ENCODE results near the gene LMAN1L. TPM values are rescaled to one million over a fixed set of nuclear protein-coding genes. Genes with fewer than 3 reads are reported as not detected.

Gene LMAN1L
- total and polyA plus RNA-seq, 4 donors = 0.11 to 0.31 TPM; not detected in 2

DNA sequence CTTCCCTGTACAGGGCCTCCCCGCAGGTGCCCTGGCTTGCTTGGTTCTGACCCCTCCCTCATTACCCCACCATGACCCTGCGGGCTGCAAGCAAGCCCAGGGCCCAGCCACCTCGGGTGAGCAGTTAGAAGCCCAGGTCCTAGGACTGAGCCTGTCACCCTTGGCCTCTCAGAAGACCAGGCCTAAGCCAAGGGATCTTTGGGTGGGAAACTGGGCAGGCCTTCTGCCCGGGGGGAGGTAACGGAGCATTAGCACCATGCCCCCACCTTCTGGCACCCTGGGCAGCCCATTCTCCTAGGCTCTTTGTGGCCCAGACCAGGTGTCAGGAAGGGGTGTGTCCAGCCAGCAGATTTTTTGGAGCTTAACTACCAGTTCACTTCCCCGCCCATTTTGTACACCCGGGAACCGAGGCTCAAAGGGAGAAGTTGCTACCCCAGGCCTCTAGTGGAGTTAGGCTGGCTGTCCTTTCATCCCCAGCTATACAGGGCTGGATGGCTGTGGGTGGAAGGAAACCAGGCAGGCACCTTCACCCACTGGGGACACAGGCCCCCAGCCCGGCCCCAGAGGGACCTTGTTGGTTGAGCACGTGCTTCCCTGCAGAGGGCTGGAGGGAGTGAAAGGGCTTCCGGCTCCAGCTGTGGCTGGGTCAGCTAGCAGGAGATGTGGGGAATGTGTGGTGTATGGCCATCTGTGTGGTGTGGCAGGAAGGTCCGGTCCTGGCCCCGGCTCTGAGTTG, 29.4 kb upstream of the LMAN1L start:
- no peak for ATAC-seq (ENCODE audit: insufficient read depth, low FRiP score)
- Histone ChIP-seq H3K4me1 (ENCODE audit: control insufficient read depth in 5 of 5, insufficient read depth in 5 of 5, low read length in 5 of 5) (peaks cover 14 to 53% (median 30%) of the 10 kb centered on the region in 5 donors), H3K4me3 (peak overlapping the region; percentile 79), H3K36me3 (ENCODE audit: control insufficient read depth in 4 of 4, insufficient read depth in 4 of 4, low read length in 4 of 4) (peaks cover 0 to 7% (median 3%) of the 10 kb centered on the region in 4 donors), H3K9ac (ENCODE audit: insufficient read depth in 1 of 2, low read length in 2 of 2) (peak overlapping the region; percentile 24 to 59), H3K27ac (ENCODE audit: low read depth in 1 of 2, low read length in 1 of 2) (peak overlapping the region; percentile 46 to 87), H3K9me3 (ENCODE audit: control insufficient read depth in 4 of 4, insufficient read depth in 3 of 4, low read length in 3 of 4) (no peaks in the 10 kb centered on the region), H3K27me3 (ENCODE audit: control insufficient read depth in 3 of 3, insufficient read depth in 3 of 3, low read length in 2 of 3) (no peaks in the 10 kb centered on the region)
- 2 to 5% methylated on average over 13 of the region's 13 CpGs for WGBS, 2 donors
- DNase-seq = no peak
- TF ChIP-seq, protein P1, sequence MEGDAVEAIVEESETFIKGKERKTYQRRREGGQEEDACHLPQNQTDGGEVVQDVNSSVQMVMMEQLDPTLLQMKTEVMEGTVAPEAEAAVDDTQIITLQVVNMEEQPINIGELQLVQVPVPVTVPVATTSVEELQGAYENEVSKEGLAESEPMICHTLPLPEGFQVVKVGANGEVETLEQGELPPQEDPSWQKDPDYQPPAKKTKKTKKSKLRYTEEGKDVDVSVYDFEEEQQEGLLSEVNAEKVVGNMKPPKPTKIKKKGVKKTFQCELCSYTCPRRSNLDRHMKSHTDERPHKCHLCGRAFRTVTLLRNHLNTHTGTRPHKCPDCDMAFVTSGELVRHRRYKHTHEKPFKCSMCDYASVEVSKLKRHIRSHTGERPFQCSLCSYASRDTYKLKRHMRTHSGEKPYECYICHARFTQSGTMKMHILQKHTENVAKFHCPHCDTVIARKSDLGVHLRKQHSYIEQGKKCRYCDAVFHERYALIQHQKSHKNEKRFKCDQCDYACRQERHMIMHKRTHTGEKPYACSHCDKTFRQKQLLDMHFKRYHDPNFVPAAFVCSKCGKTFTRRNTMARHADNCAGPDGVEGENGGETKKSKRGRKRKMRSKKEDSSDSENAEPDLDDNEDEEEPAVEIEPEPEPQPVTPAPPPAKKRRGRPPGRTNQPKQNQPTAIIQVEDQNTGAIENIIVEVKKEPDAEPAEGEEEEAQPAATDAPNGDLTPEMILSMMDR (IDR thresholded peaks at IDR 0.05; ENCODE audit: control extremely low read depth, extremely low read depth) = no peak

DNA sequence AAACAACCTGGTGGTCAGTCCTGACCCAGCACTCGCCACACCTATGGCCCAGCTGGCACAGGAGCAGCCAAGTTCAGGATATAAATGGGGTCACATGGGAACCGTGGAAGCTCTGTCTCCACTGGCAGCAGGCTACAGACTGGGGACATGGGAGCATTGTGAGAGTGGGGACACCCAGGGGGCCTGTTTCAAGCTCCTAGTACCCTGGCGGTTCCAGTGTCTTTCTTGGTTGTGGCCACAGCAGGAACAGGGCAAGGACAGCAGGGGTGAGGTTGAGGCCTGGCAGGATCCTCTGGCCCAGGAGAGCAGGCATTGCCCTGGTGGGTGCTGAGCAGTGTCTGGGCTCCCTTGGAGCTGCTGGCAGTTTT, 28.8 kb upstream of the LMAN1L start:
- DNase-seq (no peak), ATAC-seq (ENCODE audit: insufficient read depth, low FRiP score) (no peak)
- no peak overlapping the region for H3K4me3 ChIP-seq
- H3K36me3 ChIP-seq (ENCODE audit: control insufficient read depth in 4 of 4, insufficient read depth in 4 of 4, low read length in 4 of 4) = peaks cover 0 to 7% (median 3%) of the 10 kb centered on the region in 4 donors
- H3K27ac ChIP-seq (ENCODE audit: low read depth in 1 of 2, low read length in 1 of 2) = peak overlapping the region; percentile 46 to 87
- H3K27me3 ChIP-seq (ENCODE audit: control insufficient read depth in 3 of 3, insufficient read depth in 3 of 3, low read length in 2 of 3) = no peaks in the 10 kb centered on the region
- TF ChIP-seq, protein P1 (IDR thresholded peaks at IDR 0.05; ENCODE audit: control extremely low read depth, extremely low read depth) = no peak
- 29% methylated on average over 3 of the region's 3 CpGs for WGBS, 2 donors
- no peaks in the 10 kb centered on the region for H3K9me3 ChIP-seq (ENCODE audit: control insufficient read depth in 4 of 4, insufficient read depth in 3 of 4, low read length in 3 of 4)
- H3K9ac ChIP-seq (ENCODE audit: insufficient read depth in 1 of 2, low read length in 2 of 2) = no peak overlapping the region
- H3K4me1 ChIP-seq (ENCODE audit: control insufficient read depth in 5 of 5, insufficient read depth in 5 of 5, low read length in 5 of 5) = peaks cover 14 to 58% (median 30%) of the 10 kb centered on the region in 5 donors

DNA sequence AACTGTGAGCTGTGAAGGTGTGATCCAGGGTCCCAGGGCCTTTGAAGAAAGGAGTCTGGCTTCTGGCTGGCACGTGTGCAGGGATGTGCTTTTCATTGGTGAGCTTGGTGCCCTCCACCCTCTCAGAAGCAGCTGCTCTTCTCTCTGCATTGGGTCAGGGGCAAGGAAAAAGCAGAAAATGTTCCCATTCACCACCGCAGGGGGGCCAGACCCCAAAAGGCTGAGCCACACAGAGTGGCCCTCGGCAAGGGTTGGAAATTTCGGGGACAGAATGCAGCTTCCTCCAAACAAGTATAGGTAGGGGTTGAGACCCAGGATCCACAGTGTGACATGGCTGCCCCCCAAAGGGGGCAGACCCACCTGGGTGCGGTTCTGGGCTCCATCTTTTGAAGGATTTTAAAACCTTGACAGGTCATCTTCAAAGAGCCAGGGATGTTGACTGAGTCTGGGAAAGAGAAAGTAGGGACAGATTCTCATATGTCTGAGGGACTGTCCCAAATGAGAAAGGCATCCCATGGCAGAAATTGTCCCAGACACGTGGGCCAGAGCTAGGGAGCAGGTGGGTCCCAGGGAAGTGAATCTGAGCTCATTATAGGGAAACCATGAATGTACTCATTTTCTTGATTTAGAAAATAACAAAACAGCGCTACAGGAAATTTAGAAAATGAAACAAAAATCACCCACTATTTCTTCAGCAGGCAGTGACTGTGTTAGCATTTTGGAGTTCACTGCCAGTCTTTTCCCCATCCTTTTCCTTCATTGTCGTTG, 28.0 kb upstream of the LMAN1L start:
- no peaks in the 10 kb centered on the region for H3K27me3 ChIP-seq (ENCODE audit: control insufficient read depth in 3 of 3, insufficient read depth in 3 of 3, low read length in 2 of 3)
- no peaks in the 10 kb centered on the region for H3K9me3 ChIP-seq (ENCODE audit: control insufficient read depth in 4 of 4, insufficient read depth in 3 of 4, low read length in 3 of 4)
- peaks cover 0 to 7% (median 3%) of the 10 kb centered on the region in 4 donors for H3K36me3 ChIP-seq (ENCODE audit: control insufficient read depth in 4 of 4, insufficient read depth in 4 of 4, low read length in 4 of 4)
- TF ChIP-seq, protein P1 (IDR thresholded peaks at IDR 0.05; ENCODE audit: control extremely low read depth, extremely low read depth) = no peak
- peak overlapping the region in 1 of 2 donors; percentile 74 for H3K27ac ChIP-seq (ENCODE audit: low read depth in 1 of 2, low read length in 1 of 2)
- no peak overlapping the region for H3K9ac ChIP-seq (ENCODE audit: insufficient read depth in 1 of 2, low read length in 2 of 2)
- H3K4me3 ChIP-seq = no peak overlapping the region
- 45 to 58% methylated on average over 8 of the region's 8 CpGs for WGBS, 2 donors
- DNase-seq = no peak
- peaks cover 21 to 66% (median 38%) of the 10 kb centered on the region in 5 donors for H3K4me1 ChIP-seq (ENCODE audit: control insufficient read depth in 5 of 5, insufficient read depth in 5 of 5, low read length in 5 of 5)
- ATAC-seq (ENCODE audit: insufficient read depth, low FRiP score) = no peak

All from lung (tissue), 12 donors.